Neural cell (in vitro differentiated cells): ENCODE data around the gene SLC25A48. TPM values are rescaled to one million over a fixed set of nuclear protein-coding genes. Genes with fewer than 3 reads are reported as not detected.

Source experiments
- H2AFZ ChIP-seq: fragments of 200-600, 300-800 bp; sonication (generic), shearing (Covaris generic); 2 replicates; pipeline ENCODE4 v1.6.0; 2014; ENCODE audit warnings: low read depth, mild to moderate bottlenecking, antibody characterized with exemption, low read length, moderate library complexity
- H3F3A ChIP-seq: fragments of 200-600 bp; shearing (Covaris generic); 2 replicates; pipeline ENCODE4 v1.6.1; 2016; ENCODE audit warnings: mild to moderate bottlenecking, moderate library complexity, mixed read lengths, antibody characterized with exemption, low read length; ENCODE audit not compliant: insufficient read depth, poor library complexity, severe bottlenecking
- H3K27ac ChIP-seq: fragments of 200-600, 300-800 bp; sonication (generic), shearing (Covaris generic); 2 replicates; pipeline ENCODE4 v1.5.1; 2014; ENCODE audit warnings: mild to moderate bottlenecking, low read length, moderate library complexity
- H3K27me3 ChIP-seq: fragments of 300-800, 200-600 bp; sonication (generic), shearing (Covaris generic); 2 replicates; pipeline ENCODE4 v1.6.0; 2014; ENCODE audit warnings: mild to moderate bottlenecking, low read depth, low read length, moderate library complexity; ENCODE audit not compliant: insufficient read depth
- H3K36me3 ChIP-seq: fragments of 300-800, 200-600 bp; sonication (generic), shearing (Covaris generic); 2 replicates; pipeline ENCODE4 v1.5.1; 2014; ENCODE audit warnings: mild to moderate bottlenecking, antibody characterized with exemption, low read length, moderate library complexity; ENCODE audit not compliant: insufficient read depth
- H3K4me2 ChIP-seq: fragments of 300-800, 200-600 bp; sonication (generic), shearing (Covaris generic); 2 replicates; pipeline ENCODE4 v1.6.0; 2014; ENCODE audit warnings: mild to moderate bottlenecking, low read length
- H3K4me3 ChIP-seq: fragments of 300-800, 200-600 bp; sonication (generic), shearing (Covaris generic); 2 replicates; pipeline ENCODE4 v1.5.1; 2014; ENCODE audit warnings: mild to moderate bottlenecking, low read length, moderate library complexity
- H3K79me2 ChIP-seq: fragments of 200-600 bp; shearing (Covaris generic); replicated peaks from 2 replicates; pipeline ENCODE4 v1.6.0; 2014; ENCODE audit warnings: mild to moderate bottlenecking, low read length, moderate library complexity; ENCODE audit not compliant: insufficient read depth
- H3K9ac ChIP-seq: fragments of 300-800, 200-600 bp; sonication (generic), shearing (Covaris generic); 2 replicates; pipeline ENCODE4 v1.6.1; 2016; ENCODE audit warnings: mild to moderate bottlenecking, low read length, mixed read lengths
- H3K9me2 ChIP-seq: fragments of 200-600 bp; shearing (Covaris generic); 2 replicates; pipeline ENCODE4 v1.6.1; 2016; ENCODE audit warnings: mild to moderate bottlenecking, low read length, mixed read lengths; ENCODE audit not compliant: insufficient read depth
- H3K9me3 ChIP-seq: fragments of 200-600, 300-800 bp; sonication (generic), shearing (Covaris generic); 2 replicates; pipeline ENCODE4 v1.6.1; 2016; ENCODE audit warnings: mild to moderate bottlenecking, mixed run types, low read length, moderate library complexity, mixed read lengths
- H4K20me1 ChIP-seq: fragments of 200-600 bp; shearing (Covaris generic); 2 replicates; pipeline ENCODE4 v1.6.1; 2016; ENCODE audit warnings: mild to moderate bottlenecking, mixed run types; ENCODE audit not compliant: insufficient read depth
- CTCF ChIP-seq: fragments of 450-650 bp; IDR thresholded peaks from 2 replicates; pipeline ENCODE4 v1.5.1; 2014; ENCODE audit warnings: antibody characterized with exemption, mild to moderate bottlenecking, moderate library complexity; ENCODE audit not compliant: poor library complexity, severe bottlenecking
- EP300 ChIP-seq: fragments of 450-650 bp; conservative IDR thresholded peaks from 2 replicates; pipeline ENCODE4 v1.6.1; 2014; ENCODE audit warnings: antibody characterized with exemption, mild to moderate bottlenecking, moderate library complexity; ENCODE audit not compliant: poor library complexity, severe bottlenecking
- EZH2 ChIP-seq: fragments of 200-600, 300-800 bp; shearing (Covaris generic), sonication (generic); IDR thresholded peaks from 2 replicates; pipeline ENCODE4 v1.6.1; 2014; ENCODE audit warnings: antibody characterized with exemption, low read length, borderline replicate concordance, mild to moderate bottlenecking; ENCODE audit not compliant: insufficient read depth, poor library complexity, severe bottlenecking
- MXI1 ChIP-seq: fragments of 450-650 bp; conservative IDR thresholded peaks from 2 replicates; pipeline ENCODE4 v1.6.1; 2014; ENCODE audit warnings: antibody characterized with exemption, mild to moderate bottlenecking; ENCODE audit not compliant: poor library complexity, severe bottlenecking
- POLR2AphosphoS5 ChIP-seq: IDR thresholded peaks from 2 replicates; pipeline ENCODE4 v1.6.1; 2012
- RAD21 ChIP-seq: fragments of 450-650 bp; conservative IDR thresholded peaks from 2 replicates; pipeline ENCODE4 v1.6.1; 2014; ENCODE audit warnings: antibody characterized with exemption, mild to moderate bottlenecking, moderate library complexity
- REST ChIP-seq: IDR thresholded peaks from 2 replicates; pipeline ENCODE4 v1.6.1; 2012; ENCODE audit warnings: borderline replicate concordance
- SMC3 ChIP-seq: fragments of 450-650 bp; conservative IDR thresholded peaks from 2 replicates; pipeline ENCODE4 v1.6.1; 2014; ENCODE audit warnings: antibody characterized with exemption, mild to moderate bottlenecking, moderate library complexity; ENCODE audit not compliant: poor library complexity
- TAF1 ChIP-seq: IDR thresholded peaks from 2 replicates; pipeline ENCODE4 v1.6.1; 2012; ENCODE audit warnings: low read depth
- polyA plus RNA-seq: library from polyadenylated mRNA; depleted of rRNA; stranded (reverse); fragments of >200 nt; gene quantifications from 2 replicates; pipeline ENCODE4 v1.2.3, GENCODE V29; 2014

The SLC25A48 gene
- polyA plus RNA-seq, 1 donor from 2014 or later: 1.0 TPM

DNA sequence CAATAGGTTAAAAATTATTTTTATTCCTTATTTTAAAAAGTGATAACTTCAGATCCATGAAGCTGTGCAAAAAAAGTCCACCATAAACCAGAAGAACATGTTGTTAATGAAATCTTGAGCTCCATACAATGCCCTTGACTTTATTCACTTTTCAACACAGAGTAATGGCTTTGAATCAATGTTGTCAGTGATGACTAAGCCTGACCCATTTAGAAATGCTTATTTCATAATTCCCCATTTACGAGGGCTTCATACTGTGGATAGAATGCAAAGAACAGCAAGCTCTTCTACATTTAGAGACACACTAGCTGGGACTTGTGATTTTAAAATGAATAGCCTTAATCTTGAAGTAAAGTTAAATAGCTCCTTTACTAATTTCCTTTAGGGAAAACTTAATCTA, 86.9 kb downstream of the SLC25A48 start:
- no peak overlapping the region for H2AFZ ChIP-seq
- H3K79me2 ChIP-seq: no peaks in the 10 kb centered on the region
- TF ChIP-seq EZH2: no peak
- TF ChIP-seq MXI1: no peak
- TF ChIP-seq SMC3: no peak
- no peak for TF ChIP-seq RAD21
- TF ChIP-seq POLR2AphosphoS5: no peak
- no peak for TF ChIP-seq TAF1
- no peak for TF ChIP-seq EP300
- TF ChIP-seq REST: no peak
- no peak for TF ChIP-seq CTCF
- no peaks in the 10 kb centered on the region for H3K27me3 ChIP-seq
- H3K9me3 ChIP-seq: no peaks in the 10 kb centered on the region
- H4K20me1 ChIP-seq: no peaks in the 10 kb centered on the region
- no peak overlapping the region for H3K9ac ChIP-seq
- H3K4me2 ChIP-seq: no peak overlapping the region
- no peaks in the 10 kb centered on the region for H3K36me3 ChIP-seq
- no peaks in the 10 kb centered on the region for H3F3A ChIP-seq
- no peaks in the 10 kb centered on the region for H3K9me2 ChIP-seq
- H3K4me3 ChIP-seq: no peak overlapping the region
- no peak overlapping the region for H3K27ac ChIP-seq

DNA sequence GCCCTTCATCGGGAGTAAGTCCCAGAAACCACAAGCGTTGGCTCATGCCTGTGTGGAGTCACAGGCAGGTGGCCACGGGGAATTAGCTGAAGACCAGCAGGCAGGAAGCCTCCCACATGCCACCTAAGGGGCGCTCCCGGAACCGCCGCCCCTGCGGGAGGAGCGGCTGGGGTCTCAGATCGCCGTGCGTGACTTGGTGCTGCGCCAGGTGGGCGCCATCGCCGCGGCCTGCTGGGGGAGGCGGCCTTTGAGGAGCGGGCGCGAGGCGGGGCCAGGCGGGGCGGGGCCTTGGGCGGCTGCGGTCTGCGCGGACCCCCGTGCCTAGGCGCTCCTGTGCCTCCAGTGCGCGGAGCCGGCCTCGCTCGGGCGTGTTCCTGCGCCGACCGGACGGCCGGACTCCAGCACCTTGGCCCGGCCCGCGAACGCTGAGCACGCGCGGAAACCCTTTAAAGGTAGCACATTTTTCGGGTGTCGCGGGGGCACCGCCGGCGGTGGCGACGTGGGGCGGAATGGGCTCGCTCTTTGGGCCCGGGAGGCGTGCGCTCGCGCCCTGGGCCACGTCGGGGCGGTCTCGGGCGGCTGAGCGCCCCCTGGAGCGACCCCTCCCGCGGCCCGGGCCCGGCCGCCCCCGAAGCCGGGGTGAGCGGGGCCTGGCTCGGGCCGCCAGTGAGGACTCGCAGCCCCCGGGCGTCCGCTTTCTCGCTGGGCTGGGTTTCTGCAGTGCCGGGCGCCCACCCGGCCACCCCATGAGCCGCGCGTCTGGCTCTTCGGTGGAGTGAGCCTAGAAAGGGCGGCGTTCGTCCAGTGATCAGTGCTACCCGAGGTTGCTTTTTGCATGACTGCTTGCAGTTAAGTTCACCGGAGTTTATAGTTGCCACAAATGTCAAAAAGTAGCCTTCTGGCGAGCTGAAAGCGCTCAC, 95.8 kb downstream of the SLC25A48 start:
- Histone ChIP-seq H3K36me3 (no peaks in the 10 kb centered on the region), H3K9ac (no peak overlapping the region), H3K79me2 (no peaks in the 10 kb centered on the region), H4K20me1 (no peaks in the 10 kb centered on the region), H3K27ac (no peak overlapping the region), H3F3A (no peaks in the 10 kb centered on the region), H3K9me3 (peaks cover 5% of the 10 kb centered on the region), H2AFZ (no peak overlapping the region), H3K27me3 (peaks cover 67% of the 10 kb centered on the region), H3K9me2 (no peaks in the 10 kb centered on the region), H3K4me3 (peak overlapping the region; percentile 59), H3K4me2 (no peak overlapping the region)
- TF ChIP-seq CTCF (peak; percentile 7), TAF1 (no peak), EZH2 (peak; percentile 76), EP300 (no peak), RAD21 (no peak)
